MM.1S (cell line): Measurements from ENCODE around the gene FGF3.

Source experiments
- EZH2 ChIP-seq: fragments of 300-600 bp; sonication (generic); optimal IDR thresholded peaks from 2 replicates; pipeline ENCODE3; 2017; ENCODE audit warnings: low read depth, mild to moderate bottlenecking, antibody characterized with exemption, low read length, mixed read lengths
- EZH2phosphoT487 ChIP-seq: fragments of 300-600 bp; sonication (generic); IDR thresholded peaks from 2 replicates; pipeline ENCODE4 v1.6.1; 2018; ENCODE audit warnings: antibody characterized with exemption, low read length
- TF ChIP-seq, protein P1 (sequence below): fragments of 300-600 bp; sonication (generic); IDR thresholded peaks from 2 replicates; pipeline ENCODE4 v1.5.1; 2016; ENCODE audit warnings: antibody characterized with exemption, low read length, mixed read lengths

- TF ChIP-seq, protein P1, sequence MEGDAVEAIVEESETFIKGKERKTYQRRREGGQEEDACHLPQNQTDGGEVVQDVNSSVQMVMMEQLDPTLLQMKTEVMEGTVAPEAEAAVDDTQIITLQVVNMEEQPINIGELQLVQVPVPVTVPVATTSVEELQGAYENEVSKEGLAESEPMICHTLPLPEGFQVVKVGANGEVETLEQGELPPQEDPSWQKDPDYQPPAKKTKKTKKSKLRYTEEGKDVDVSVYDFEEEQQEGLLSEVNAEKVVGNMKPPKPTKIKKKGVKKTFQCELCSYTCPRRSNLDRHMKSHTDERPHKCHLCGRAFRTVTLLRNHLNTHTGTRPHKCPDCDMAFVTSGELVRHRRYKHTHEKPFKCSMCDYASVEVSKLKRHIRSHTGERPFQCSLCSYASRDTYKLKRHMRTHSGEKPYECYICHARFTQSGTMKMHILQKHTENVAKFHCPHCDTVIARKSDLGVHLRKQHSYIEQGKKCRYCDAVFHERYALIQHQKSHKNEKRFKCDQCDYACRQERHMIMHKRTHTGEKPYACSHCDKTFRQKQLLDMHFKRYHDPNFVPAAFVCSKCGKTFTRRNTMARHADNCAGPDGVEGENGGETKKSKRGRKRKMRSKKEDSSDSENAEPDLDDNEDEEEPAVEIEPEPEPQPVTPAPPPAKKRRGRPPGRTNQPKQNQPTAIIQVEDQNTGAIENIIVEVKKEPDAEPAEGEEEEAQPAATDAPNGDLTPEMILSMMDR, result no peak
- no peak for TF ChIP-seq EZH2
- TF ChIP-seq EZH2phosphoT487, result no peak
Observed at GRCh38 chr11:69812256-69812655, 7.0 kb downstream of the FGF3 start.
